Endometrial microvascular endothelial cells (primary cell): ENCODE results near the gene PPP1R12B. TPM values are rescaled to one million over a fixed set of nuclear protein-coding genes. Genes with fewer than 3 reads are reported as not detected.
"Not testable (repeated sequence)": the region's sequence is repeated elsewhere in the genome, so short reads cannot be mapped to it uniquely, and the experiment has no call there.

Experiments
- in situ Hi-C: cut with HindIII; loops from 2 replicates; pipeline ENCODE4 v1.10.0; 2017; ENCODE audit warnings: low sequenced_read_pairs, low pct_unique_long_range_greater_than_20kb; ENCODE audit errors: inconsistent ontology term
- total RNA-seq: library from RNA; depleted of rRNA; stranded (reverse); fragments of >200 nt; gene quantifications from one replicate; pipeline ENCODE4 v1.2.3, GENCODE V29; 2015; ENCODE audit errors: inconsistent ontology term

Gene PPP1R12B
- total RNA-seq, 1 donor from 2014 or later, result 6.8 TPM

- in situ Hi-C loops, result not testable (repeated sequence)
These were observed 195.0 kb downstream of the PPP1R12B start for GRCh38 chr1:202543537-202543936.

- in situ Hi-C loops, result not testable (repeated sequence)
These were observed 196.4 kb downstream of the PPP1R12B start for GRCh38 chr1:202544766-202545449.

GRCh38 chr1:202545647-202546303, 197.3 kb downstream of the PPP1R12B start:
- in situ Hi-C loops, result not testable (repeated sequence)

GRCh38 chr1:202546377-202546776, 197.9 kb downstream of the PPP1R12B start:
- in situ Hi-C loops, result not testable (repeated sequence)

GRCh38 chr1:202546796-202547195, 198.3 kb downstream of the PPP1R12B start:
- in situ Hi-C loops, result not testable (repeated sequence)

GRCh38 chr1:202547215-202547614, 198.7 kb downstream of the PPP1R12B start:
- in situ Hi-C loops, result no loop called here

GRCh38 chr1:202550088-202550487, 201.6 kb downstream of the PPP1R12B start:
- in situ Hi-C loops, result not testable (repeated sequence)

- in situ Hi-C loops, result no loop called here
These were observed 203.2 kb downstream of the PPP1R12B start for GRCh38 chr1:202551683-202552082.

- in situ Hi-C loops, result not testable (repeated sequence)
These were observed 204.1 kb downstream of the PPP1R12B start for GRCh38 chr1:202552615-202553014.

GRCh38 chr1:202553078-202553477, 204.6 kb downstream of the PPP1R12B start:
- in situ Hi-C loops, result not testable (repeated sequence)

- in situ Hi-C loops, result no loop called here
These were observed 205.1 kb downstream of the PPP1R12B start for GRCh38 chr1:202553560-202554038.

- in situ Hi-C loops, result not testable (repeated sequence)
These were observed 206.1 kb downstream of the PPP1R12B start for GRCh38 chr1:202554619-202555018.

GRCh38 chr1:202556037-202556436, 207.5 kb downstream of the PPP1R12B start:
- in situ Hi-C loops, result not testable (repeated sequence)

GRCh38 chr1:202557662-202558061, 209.2 kb downstream of the PPP1R12B start:
- in situ Hi-C loops, result not testable (repeated sequence)

- in situ Hi-C loops, result no loop called here
These were observed 212.7 kb downstream of the PPP1R12B start for GRCh38 chr1:202561240-202561639.

- in situ Hi-C loops, result no loop called here
These were observed 213.4 kb downstream of the PPP1R12B start for GRCh38 chr1:202561726-202562443.

GRCh38 chr1:202562444-202563060, 214.1 kb downstream of the PPP1R12B start:
- in situ Hi-C loops, result no loop called here

GRCh38 chr1:202563818-202564217, 215.3 kb downstream of the PPP1R12B start:
- in situ Hi-C loops, result no loop called here

GRCh38 chr1:202564958-202565495, 216.5 kb downstream of the PPP1R12B start:
- in situ Hi-C loops, result no loop called here
